HepG2 (cell line): ENCODE data around the gene ORMDL3. TPM values are rescaled to one million over a fixed set of nuclear protein-coding genes. Genes with fewer than 3 reads are reported as not detected.

Experiments
- CHD2 ChIP-seq: IDR thresholded peaks from 2 replicates; pipeline ENCODE4 v1.6.1; 2011; ENCODE audit warnings: low read depth, low read length, improper control_type of control experiment
- HNF4G ChIP-seq, 2 experiments: sonication (generic) in 1 of 2; formaldehyde crosslinking in 1 of 2; IDR thresholded peaks; 2 replicates each; pipeline versions ENCODE4 v1.4.0 to v1.6.1; 2011 to 2020; ENCODE audit warnings: borderline replicate concordance in 2 of 2, low read depth in 2 of 2, mild to moderate bottlenecking in 2 of 2, low read length in 1 of 2, missing genetic modification reagents in 1 of 2, moderate library complexity in 1 of 2
- HNRNPH1 ChIP-seq: fragments of 200-400 bp; formaldehyde crosslinking; optimal IDR thresholded peaks from 2 replicates; pipeline ENCODE3; 2017; ENCODE audit warnings: mild to moderate bottlenecking, low read depth, low read length
- NCOR1 ChIP-seq: fragments of 200-600 bp; sonication (generic); IDR thresholded peaks from 2 replicates; pipeline ENCODE4 v1.7.0; 2017; ENCODE audit warnings: antibody characterized with exemption, low read length, borderline replicate concordance
- RERE ChIP-seq: IDR thresholded peaks from 2 replicates; pipeline ENCODE4 v1.6.1; 2016; ENCODE audit warnings: low read depth, missing genetic modification reagents, missing compliant biosample characterization
- ZBTB21 ChIP-seq: sonication (generic); formaldehyde crosslinking; IDR thresholded peaks from 2 replicates; pipeline ENCODE4 v1.4.0; 2020; ENCODE audit warnings: missing genetic modification reagents
- ZBTB25 ChIP-seq: IDR thresholded peaks from 2 replicates; pipeline ENCODE4 v1.6.1; 2018; ENCODE audit warnings: missing genetic modification reagents
- ZBTB38 ChIP-seq: sonication (generic); formaldehyde crosslinking; IDR thresholded peaks from 2 replicates; pipeline ENCODE4 v1.5.1; 2020; ENCODE audit warnings: mild to moderate bottlenecking, missing genetic modification reagents
- ZNF280D ChIP-seq: sonication (generic); formaldehyde crosslinking; IDR thresholded peaks from 2 replicates; pipeline ENCODE4 v1.5.1; 2020; ENCODE audit warnings: mild to moderate bottlenecking, missing genetic modification reagents
- ZNF639 ChIP-seq: conservative IDR thresholded peaks from 2 replicates; pipeline ENCODE4 v1.6.1; 2018; ENCODE audit warnings: missing genetic modification reagents
- ZNF687 ChIP-seq: sonication (generic); formaldehyde crosslinking; IDR thresholded peaks from 2 replicates; pipeline ENCODE4 v1.5.1; 2020; ENCODE audit warnings: mild to moderate bottlenecking, missing genetic modification reagents, moderate library complexity
- ZNF709 ChIP-seq: sonication (generic); formaldehyde crosslinking; IDR thresholded peaks from 2 replicates; pipeline ENCODE4 v1.5.0; 2020; ENCODE audit warnings: mild to moderate bottlenecking, missing genetic modification reagents
- polyA plus RNA-seq, 8 experiments: library from polyadenylated mRNA; depleted of rRNA in 3 of 8; stranded (reverse) in 7 of 8; unstranded in 1 of 8; fragments of >200 nt; fragmentation: Illumina TruSeq in 4 of 8; extraction: Trizol in 4 of 8; gene quantifications; 2 replicates each; pipeline versions ENCODE4 v1.2.1 to v1.2.3, GENCODE V29; 2011 to 2016; ENCODE audit warnings: low read depth in 4 of 8, missing spikeins in 1 of 8, mixed read lengths in 1 of 8; ENCODE audit not compliant: insufficient read depth in 1 of 8
- total RNA-seq, 5 experiments: library from RNA; depleted of rRNA; stranded (reverse); fragments of >200 nt; fragmentation: Illumina TruSeq; extraction: Trizol; gene quantifications; 2 replicates each; pipeline ENCODE4 v1.2.3, GENCODE V29; 2016; ENCODE audit warnings: low read depth in 1 of 5

Gene ORMDL3
- total and polyA plus RNA-seq, 2 of the 13 experiments (the other 11 are each of a cell fraction or from before 2014, with no cell fraction given): 181 to 384 TPM

- TF ChIP-seq HNF4G (IDR thresholded peaks at IDR 0.05; ENCODE audit: borderline replicate concordance, low read depth, low read length): peak; percentile 49; the same call in 1 of the 2 replicates
- TF ChIP-seq HNF4G (CRISPR knock-in tag; IDR thresholded peaks at IDR 0.05; ENCODE audit: borderline replicate concordance, low read depth): no peak
- no peak for TF ChIP-seq CHD2
- no peak for TF ChIP-seq ZBTB21 (CRISPR knock-in tag)
- no peak for TF ChIP-seq HNRNPH1
- peak; percentile 69; the same call in 1 of the 2 replicates for TF ChIP-seq ZBTB38
- TF ChIP-seq ZBTB25: no peak
- no peak for TF ChIP-seq RERE
- peak; percentile 7; the same call in 1 of the 2 replicates for TF ChIP-seq ZNF687 (CRISPR knock-in tag)
- no peak for TF ChIP-seq ZNF709 (CRISPR knock-in tag)
- no peak for TF ChIP-seq ZNF639 (CRISPR knock-in tag)
- no peak for TF ChIP-seq ZNF280D
- no peak for TF ChIP-seq NCOR1
These were observed 5.4 kb downstream of the ORMDL3 start (continued) for GRCh38 chr17:39922006-39922405.
